ENCODE measurements around the gene DHCR7. TPM values are rescaled to one million over a fixed set of nuclear protein-coding genes. Genes with fewer than 3 reads are reported as not detected.

The DHCR7 gene
- total RNA-seq, 6 experiments from 2014 or later = 44.6 to 55.9 (median 48.9) TPM

DNA sequence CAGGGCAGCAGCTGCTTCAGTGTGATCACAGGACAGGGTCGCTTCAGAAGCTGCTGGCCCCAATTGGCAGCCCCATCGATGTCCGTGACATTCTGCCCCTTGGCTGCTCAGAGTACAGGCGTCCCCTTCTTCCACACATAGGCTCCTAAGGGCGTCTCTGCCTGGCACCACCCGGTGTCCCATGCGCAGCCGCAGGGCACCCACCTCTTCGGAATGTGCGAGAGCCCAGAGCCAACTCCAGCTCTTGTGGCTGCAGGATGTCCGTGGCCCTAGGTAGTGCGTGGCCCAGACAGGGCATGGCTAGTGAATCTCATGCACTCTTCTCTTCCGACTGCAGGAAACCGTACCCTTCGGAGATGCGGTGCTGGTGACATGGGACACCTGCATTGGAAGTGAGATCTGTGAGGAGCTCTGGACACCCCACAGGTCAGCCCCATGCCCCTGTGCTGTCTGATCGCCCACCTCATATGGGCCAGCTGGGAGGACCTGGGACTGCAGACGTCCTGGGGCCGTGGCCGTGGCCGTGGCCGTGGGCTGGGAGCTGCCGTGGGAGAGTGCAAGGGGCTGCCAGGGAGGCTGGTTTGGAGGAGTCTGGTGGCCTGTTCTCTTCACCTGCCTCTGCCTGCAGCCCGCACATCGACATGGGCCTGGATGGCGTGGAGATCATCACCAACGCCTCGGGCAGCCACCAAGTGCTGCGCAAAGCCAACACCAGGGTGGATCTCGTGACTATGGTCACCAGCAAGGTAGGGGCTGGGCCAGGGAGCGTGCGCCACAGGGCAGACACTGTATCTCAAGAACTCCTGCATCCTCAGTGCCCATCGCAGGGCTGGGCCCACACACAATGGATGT lies 25.0 kb upstream of the DHCR7 start:
- H3K27me3 Mint-ChIP-seq (ENCODE audit: insufficient read depth) = no peaks in the 10 kb centered on the region; the same call in 1 of the 2 replicates
- H3K27ac Mint-ChIP-seq = no peak overlapping the region
- no peak overlapping the region for H3K4me3 Mint-ChIP-seq
- no peaks in the 10 kb centered on the region for H3K9me3 Mint-ChIP-seq
- H3K36me3 Mint-ChIP-seq (ENCODE audit: low read depth) = peaks cover 34% of the 10 kb centered on the region
- no peak for DNase-seq
- no peaks in the 10 kb centered on the region for H3K4me1 Mint-ChIP-seq (ENCODE audit: low read depth)
- no peak for TF ChIP-seq CTCF (IDR thresholded peaks at IDR 0.05)

GRCh38 chr11:71472357-71472885 lies 24.2 kb upstream of the DHCR7 start:
- Mint-ChIP-seq H3K27ac (no peak overlapping the region), H3K9me3 (no peaks in the 10 kb centered on the region), H3K27me3 (ENCODE audit: insufficient read depth) (no peaks in the 10 kb centered on the region; the same call in 1 of the 2 replicates), H3K4me1 (ENCODE audit: low read depth) (no peaks in the 10 kb centered on the region), H3K36me3 (ENCODE audit: low read depth) (peaks cover 36% of the 10 kb centered on the region), H3K4me3 (no peak overlapping the region)
- no peak for TF ChIP-seq CTCF (IDR thresholded peaks at IDR 0.05)
- no peak for DNase-seq

DNA sequence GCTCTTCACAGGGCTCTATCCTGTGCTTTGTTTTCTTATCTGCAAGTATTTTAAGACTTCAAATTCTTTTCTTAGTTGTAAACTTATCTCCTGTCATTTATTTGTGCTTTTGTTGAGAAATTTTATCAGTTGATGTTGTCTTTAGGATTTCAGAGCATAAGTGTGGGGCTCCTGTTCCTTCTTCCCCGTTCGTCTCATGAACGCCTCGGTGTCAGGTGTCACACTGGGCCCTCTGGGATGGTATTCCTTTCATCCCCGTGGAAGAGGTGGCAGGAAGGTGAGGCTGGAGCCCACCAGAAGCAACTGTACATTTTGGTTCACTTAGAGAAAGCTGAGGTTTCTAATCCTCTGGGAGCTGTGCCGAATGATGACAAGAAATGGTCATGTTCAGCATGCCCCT lies 22.8 kb upstream of the DHCR7 start:
- H3K4me1 Mint-ChIP-seq (ENCODE audit: low read depth) = no peaks in the 10 kb centered on the region

GRCh38 chr11:71467164-71467563 lies 19.0 kb upstream of the DHCR7 start:
- H3K36me3 Mint-ChIP-seq (ENCODE audit: low read depth) = peaks cover 38% of the 10 kb centered on the region
- H3K4me3 Mint-ChIP-seq = no peak overlapping the region
- no peaks in the 10 kb centered on the region; the same call in 1 of the 2 replicates for H3K27me3 Mint-ChIP-seq (ENCODE audit: insufficient read depth)
- no peak for TF ChIP-seq CTCF (IDR thresholded peaks at IDR 0.05)
- H3K4me1 Mint-ChIP-seq (ENCODE audit: low read depth) = no peaks in the 10 kb centered on the region
- DNase-seq = no peak
- no peak overlapping the region for H3K27ac Mint-ChIP-seq
- no peaks in the 10 kb centered on the region for H3K9me3 Mint-ChIP-seq

More for the DNA sequence above, 22.8 kb upstream of the DHCR7 start:
- no peak overlapping the region for H3K27ac Mint-ChIP-seq
- no peaks in the 10 kb centered on the region; the same call in none of the 2 replicates for H3K27me3 Mint-ChIP-seq (ENCODE audit: insufficient read depth)
- peaks cover 42% of the 10 kb centered on the region for H3K36me3 Mint-ChIP-seq (ENCODE audit: low read depth)
- DNase-seq = no peak
- no peak overlapping the region for H3K4me3 Mint-ChIP-seq
- H3K9me3 Mint-ChIP-seq = no peaks in the 10 kb centered on the region
- TF ChIP-seq CTCF (IDR thresholded peaks at IDR 0.05) = no peak

DNA sequence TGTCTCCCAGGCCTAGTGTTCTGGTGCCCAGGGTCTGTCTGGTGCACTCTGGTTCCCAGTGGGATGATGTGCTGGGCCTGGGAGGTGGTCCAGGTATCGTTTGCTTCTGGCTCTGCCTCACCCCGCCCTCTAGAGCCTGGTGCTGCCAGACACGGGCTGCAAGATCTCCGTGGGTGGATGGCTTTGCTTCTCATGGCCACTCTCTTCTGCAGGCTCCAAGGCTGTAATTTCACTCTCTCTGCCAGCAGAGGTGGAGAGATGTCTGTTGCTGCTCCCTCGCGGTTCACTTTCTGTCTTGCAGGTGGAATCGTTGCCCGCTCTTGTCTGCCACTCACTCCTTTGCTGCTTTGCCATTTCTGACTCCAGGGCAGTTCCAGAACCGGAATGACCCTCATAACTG lies 18.2 kb upstream of the DHCR7 start:
- DNase-seq = no peak
- H3K4me1 Mint-ChIP-seq (ENCODE audit: low read depth) = no peaks in the 10 kb centered on the region
- H3K4me3 Mint-ChIP-seq = no peak overlapping the region
- H3K9me3 Mint-ChIP-seq = no peaks in the 10 kb centered on the region
- H3K36me3 Mint-ChIP-seq (ENCODE audit: low read depth) = peaks cover 35% of the 10 kb centered on the region
- H3K27me3 Mint-ChIP-seq (ENCODE audit: insufficient read depth) = no peaks in the 10 kb centered on the region; the same call in 1 of the 2 replicates
- H3K27ac Mint-ChIP-seq = no peak overlapping the region
- no peak for TF ChIP-seq CTCF (IDR thresholded peaks at IDR 0.05)
